ENCODE data around the gene EPHA4.

The EPHA4 gene

DNA sequence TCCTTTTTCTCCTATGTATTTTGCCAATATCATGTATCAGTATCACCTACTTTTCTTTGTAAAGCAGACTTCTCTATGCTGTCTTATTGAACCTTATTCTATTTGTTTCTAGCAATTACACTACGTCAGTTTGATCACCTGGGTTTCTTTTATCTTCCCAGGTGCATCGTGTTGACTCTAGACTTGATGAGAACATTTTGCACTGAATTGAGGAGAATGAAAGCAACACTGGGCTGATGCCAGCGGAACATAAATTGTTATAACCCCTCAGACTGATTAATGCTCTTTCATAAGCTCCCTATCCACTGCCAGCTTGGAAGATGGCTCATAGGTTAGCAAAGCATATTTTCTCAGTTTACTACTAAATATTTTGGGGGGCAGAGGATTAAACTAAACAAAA is 140.6 kb downstream of the EPHA4 start:
- DNase-seq = no peak

DNA sequence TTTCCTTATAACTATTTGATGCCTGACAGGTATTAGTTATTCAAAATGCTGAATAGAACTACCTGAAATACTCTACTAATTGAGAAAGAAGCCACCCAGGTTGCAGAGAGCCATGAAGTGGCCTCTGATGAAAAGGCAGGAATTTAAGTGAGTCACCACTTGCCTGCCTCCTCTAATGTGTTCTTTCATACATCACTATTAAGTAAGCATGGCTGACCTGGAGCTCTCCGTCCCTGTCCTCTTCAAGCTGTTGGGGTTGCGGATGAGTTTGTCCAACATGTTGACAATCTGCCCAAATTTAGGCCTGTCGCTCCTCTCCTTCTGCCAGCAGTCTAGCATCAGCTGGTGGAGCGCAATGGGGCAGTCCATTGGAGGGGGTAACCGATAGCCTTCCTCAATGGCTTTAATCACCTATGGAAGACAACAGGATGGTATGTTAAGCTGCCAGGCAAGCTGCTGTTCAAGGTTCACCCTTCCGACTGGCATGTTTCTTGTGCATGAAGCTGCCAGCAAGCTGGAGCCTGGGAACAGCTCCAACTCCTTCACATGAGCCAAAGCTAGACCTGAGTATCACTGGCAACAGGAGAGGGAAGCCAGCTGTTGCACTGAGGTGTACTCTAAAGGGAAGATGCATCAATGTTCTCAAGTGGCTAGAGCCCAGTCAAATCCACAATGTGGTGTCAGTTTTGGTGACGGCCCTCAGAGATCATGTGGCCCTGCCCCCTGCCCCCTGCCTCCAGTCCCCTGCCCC is 142.2 kb downstream of the EPHA4 start:
- no peak for DNase-seq

DNA sequence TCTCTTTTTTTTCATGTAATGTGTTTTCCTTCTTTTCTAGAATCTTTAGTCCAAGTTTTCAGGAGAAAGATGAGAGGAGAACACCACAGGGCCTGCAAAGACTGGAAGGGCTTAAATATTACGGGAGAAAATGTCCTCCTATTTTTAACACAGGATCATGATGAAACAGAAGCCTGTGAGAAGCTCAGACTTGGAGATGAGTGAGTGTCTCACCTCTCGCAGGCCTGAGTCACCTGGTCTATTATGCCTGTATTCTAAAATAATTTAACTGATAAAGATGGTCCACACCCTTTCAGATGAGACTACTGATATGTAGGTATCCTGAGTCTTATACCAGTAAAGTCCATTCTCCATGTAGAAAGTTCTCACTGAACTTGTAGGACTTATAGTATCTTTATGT is 143.2 kb downstream of the EPHA4 start:
- no peak for DNase-seq

DNA sequence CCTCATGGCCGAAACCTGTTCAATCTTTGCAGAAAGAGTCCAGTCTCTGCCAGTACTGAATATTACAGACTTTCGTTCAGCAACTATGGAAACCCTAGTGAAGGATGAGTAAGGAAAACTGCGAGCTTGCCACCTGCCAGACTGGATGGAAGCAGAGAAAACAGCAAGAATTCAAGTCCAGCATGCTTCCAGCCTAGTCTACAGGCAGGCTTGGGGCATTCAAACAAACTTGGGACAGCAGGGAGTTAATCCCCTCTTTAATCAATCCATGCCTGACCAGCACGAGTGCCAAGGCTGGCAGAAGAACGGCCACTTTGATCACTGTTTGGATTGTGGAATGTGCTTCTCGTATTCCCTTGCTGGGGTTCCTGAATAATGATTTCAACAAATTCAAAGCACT is 145.2 kb downstream of the EPHA4 start:
- DNase-seq = no peak

DNA sequence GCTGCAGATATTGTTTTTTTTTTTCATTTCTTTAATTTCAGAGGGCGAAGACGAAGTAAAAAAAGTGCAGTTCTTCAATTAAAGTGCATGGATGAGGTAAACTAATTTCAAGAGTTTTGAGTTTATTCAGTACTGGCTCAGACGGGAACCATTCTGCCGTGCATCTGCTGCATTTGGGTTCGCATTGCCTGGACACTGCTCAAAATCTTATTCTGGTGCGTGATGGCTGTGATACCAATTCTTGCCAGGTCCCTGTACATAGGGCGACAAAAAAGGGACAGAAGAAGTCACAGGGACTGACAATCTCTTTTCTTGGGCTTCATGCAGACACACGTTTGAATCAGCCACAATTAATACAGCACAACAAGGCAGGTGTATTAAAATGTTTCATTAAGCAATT is 146.2 kb downstream of the EPHA4 start:
- DNase-seq = no peak

DNA sequence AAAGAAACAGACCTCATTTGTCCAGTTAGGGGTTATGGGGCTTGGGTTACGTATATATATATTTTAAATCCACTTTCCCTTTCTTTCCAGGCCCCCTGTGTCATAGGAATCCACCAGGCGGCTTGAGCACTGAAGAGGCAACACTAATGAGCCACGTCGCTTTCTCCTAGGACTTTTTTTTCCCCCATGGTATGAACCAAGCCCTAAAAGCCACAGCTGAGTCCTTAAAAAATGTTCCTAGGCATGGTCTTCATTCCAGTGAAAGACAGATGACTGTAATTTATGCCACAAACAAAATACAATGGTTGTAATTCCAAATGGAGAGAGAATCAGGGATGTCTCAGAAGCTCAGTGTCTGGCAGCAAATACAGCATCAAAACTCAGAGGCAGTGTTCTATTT is 146.8 kb downstream of the EPHA4 start:
- no peak for DNase-seq

DNA sequence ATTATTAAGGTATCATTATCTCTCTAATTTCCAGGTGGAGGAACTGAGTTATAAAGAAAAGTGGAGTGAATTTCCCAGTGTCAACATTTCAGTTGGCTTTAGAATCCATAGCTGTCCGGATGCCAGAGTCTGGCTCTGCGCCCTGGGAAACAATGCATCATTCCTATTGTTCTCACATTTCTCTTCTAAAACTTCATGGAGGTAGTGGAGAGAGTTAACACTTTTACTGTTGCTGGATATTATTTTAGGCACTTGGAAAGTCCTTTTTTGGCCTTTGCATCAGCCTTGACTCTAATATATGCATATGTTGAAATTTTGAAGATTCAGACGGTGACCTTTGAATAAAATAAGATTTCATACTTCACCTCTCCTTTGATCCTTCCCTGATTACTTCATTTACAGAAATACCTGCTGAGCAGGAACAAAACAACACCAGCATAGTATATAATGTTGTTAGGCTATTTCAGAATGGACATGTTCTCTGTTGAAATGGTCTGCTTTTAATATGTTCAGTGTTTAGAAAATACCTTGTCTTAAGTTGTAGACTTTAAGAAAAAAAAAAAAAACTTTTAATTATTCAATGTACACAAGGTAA is 148.8 kb downstream of the EPHA4 start:
- DNase-seq = no peak

DNA sequence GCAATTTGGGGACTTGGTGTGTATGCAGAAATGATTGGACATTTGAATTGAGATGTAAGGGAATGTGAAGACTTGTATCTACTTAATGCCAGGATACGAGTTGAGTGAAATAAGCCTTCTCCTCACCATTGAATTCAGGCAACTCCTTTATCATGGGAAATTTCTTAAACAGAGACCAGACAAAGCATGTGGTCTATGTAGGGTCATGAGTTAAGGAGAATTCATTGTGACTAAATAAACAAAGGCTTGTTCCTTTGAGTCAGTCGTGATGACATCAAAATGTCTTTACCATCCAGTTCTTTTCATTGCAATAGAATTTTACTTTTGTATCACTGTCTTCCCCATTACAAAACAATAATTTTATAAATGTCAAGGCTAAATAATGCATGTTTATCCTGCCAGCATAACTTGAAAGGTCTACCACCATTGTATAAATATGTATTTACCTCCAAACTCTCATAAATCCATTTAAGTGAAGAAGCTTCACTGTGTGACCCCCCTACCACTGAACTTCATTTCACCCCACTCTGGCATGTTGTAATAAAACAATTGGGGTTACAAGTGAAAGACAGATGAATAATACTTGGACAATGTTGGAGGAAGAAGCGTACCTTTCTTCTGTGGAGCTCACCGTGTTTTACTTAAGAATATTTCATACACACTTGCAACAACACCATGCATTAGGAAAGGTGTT is 149.4 kb downstream of the EPHA4 start:
- no peak for DNase-seq

DNA sequence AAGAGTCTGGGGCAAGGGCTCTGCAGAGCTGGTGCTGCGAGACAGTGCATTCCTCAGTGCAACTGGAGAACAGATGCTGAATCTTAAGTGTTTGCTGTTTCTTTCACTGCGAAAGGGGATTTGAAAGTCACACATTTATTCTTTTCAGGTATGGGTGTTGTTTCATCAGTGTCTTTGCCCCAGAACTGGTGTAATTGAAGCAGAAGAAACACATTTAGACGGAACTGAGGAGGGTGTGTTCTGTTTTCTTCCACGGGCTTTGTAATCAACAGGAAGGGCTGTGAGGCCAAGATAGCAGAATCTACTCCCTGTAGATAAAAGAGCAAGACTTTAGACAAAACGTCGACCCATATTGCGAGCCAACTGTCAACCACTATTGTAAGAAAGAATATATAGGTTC is 151.9 kb downstream of the EPHA4 start:
- peak; percentile 23 for DNase-seq

DNA sequence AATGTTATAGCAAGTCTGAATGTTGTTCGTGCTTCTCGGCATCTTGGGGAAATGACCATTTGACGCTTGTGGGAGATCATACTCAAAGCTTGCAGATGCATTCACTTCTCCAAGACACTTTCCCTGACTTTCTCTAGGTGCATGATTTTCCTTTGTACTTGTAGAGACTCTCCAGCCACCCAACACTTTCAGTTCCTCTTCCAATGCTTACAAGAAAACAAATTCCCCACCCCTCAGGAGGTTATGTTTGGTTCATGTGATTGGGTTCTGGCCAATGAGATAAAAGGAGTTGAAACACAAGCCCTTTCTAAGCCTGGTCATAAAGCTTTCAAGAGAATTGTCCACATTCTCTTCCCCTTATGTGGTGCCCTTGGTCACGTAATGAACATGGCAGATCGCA is 156.3 kb downstream of the EPHA4 start:
- DNase-seq = no peak

DNA sequence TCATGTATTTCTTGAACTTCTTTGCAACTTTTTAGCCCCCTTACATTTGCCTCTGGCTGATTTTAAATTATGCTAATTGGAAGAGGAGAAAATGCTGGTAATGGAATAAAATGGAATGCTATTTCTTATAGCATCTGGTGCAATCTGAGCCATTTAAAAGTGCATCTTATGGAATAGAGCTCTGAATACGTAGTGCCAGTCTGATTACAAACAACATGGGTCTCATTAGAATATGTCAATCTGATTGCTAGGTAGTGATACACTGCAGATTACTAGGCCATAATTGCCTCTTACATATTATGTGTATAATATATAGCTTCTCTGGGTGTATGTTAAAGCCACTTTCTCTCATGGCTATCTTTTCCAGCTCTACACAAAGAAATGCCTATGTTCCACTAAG is 159.1 kb downstream of the EPHA4 start:
- no peak for DNase-seq

DNA sequence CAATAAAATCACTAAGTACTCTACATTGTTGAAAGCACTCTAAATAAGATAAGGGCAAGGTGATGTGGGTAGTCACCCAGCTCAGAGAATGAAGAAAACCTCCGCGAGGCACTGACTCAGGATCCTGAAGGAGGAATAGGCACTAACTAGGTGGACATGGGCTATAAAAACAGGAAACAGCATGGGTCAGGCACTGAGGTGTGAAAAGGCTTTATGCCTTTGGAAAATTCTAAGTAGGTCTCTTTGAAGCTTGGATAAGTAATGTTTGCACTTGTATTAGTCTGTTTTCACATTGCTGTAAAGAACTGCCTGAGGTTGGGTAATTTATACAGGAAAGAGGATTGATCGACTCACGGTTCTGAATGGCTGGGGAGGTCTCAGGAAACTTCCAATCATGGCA is 161.6 kb downstream of the EPHA4 start:
- no peak for DNase-seq

DNA sequence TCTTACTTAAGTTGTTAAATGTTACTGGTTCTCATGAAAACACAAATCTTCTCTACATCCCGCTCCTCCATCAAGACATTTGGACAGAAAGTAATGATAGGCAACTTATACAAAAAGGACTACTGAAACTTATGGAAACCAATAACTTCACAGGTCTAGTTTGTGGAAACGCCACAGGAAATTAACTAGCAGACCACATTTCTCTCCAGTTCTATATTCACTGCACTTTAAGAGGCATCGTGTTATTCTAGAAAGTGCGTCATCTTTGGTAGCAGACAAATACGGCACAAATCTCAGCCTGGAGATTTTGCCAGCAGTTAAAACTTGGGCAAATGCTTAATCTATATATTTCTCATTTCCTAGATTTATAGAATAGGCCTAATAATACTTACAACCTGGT is 164.3 kb downstream of the EPHA4 start:
- DNase-seq = no peak

DNA sequence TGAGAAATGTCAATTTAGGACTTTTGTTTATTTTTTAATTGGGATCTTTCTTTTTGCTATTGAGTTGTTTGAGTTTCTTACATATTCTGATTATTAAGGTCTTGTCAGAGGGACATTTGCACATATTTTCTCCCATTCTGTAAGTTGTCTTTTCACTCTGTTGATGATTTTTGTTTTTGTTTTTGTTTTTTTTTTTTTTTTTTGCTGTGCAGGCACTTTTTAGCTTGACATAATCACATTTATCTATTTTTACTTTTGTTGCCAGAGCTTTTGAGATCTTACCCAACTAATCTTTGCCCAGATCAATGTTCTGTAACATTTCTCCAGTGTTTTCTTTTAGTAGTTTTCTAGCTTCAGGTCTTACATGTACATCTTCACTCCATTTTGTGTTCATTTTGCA is 166.6 kb downstream of the EPHA4 start:
- no peak for DNase-seq

DNA sequence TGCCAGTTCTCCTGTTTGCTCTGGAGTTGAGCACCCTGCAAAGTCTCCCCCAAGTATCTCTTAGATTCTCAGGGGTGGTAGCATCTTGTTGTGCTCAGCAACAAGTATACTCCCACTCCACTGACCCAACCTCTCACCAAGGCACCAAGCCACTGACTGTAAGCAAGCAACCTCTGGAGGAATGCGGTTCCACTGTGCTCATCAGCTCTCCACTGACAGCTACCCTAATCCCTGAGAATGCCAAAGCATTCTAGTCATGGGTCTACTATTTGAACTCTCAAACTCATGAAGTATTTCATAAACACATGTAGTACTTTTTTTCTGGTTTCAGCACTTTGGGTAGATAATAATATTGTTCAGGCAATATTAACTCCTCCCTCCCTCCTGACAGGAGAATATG is 170.0 kb downstream of the EPHA4 start:
- DNase-seq = no peak

DNA sequence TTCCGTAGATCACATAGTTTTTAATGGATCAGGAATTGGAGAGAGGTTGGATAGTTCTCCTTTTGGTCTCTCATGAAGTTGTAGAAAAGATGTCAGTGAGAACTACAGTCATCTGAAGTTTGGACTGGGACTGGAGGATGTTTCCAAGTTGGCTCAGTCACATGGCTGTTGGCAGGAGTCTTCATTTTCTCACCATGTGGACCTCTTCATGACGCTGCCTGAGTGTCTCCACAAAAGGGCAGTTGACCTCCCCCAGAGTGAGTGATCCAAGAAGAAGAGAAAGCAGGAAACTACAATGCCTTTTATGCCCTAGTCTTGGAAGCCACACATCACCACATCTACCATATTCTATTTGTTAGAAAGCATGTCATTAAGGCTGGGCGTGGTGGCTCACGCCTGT is 171.7 kb downstream of the EPHA4 start:
- no peak for DNase-seq

DNA sequence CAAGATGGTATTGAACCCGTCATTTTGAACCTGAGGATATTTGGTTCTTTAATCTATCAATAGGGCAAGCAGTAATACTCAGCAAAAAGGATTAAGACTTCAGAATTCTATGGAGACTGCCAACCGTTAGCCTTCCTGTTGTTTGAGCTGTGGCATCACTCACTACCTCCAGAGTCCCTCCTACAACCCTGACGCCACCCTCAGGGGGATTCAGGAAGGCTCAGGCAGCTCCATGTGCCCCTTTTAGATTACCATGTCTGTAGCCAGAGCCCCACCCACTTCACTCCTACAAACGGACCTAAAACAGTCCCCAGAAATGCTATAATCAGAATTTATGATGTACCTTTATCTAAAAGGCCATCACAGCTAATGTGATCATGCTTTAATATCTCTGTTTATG is 172.9 kb downstream of the EPHA4 start:
- DNase-seq = no peak

DNA sequence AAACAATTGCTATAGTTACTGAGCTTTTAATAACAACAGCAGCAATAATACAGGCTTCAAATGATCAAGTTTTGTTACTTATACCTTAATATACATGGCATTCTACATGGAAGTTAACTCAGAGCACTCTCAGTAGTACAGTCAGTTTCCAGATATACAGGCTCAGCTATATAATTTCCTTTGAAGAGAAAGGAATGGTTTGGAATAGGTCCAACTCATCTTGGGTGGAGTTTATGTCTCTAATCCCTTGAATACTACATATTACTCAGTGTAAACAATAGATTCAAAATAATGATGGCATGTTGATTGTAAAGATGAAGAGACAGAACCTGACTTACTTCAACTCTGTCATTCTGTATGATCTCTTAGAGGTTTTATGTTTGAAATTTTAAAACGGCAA is 174.9 kb downstream of the EPHA4 start:
- no peak for DNase-seq

DNA sequence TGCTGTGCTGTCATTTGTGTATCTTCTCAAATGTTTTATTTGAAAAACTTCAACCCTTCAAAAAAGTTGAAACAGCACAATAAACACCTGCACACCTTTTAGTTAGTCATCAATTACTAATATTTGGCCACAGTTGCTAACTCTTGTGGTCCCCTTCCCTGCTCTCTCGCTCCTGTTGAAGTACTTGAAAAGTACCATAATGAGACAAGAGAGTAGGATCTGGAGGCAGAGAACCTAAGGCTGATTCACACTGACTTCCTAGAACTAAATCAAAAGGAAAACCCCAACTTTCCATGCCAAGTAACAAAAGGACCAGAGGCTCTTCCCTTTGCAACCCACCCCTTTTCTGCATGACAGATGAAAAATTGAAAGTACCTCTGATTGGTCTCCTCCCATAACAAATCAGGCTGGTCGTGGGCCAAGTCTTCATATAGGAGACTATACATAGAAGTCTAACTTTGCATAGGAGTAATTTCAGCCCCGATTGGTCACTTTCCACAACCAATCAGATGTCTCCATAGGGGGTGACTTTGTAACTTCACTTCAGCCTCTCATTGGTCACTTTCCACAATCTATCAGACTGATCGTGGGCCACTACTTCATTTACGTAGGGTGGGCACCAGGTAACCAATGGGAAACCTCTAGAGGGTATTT is 179.7 kb downstream of the EPHA4 start:
- DNase-seq = no peak

DNA sequence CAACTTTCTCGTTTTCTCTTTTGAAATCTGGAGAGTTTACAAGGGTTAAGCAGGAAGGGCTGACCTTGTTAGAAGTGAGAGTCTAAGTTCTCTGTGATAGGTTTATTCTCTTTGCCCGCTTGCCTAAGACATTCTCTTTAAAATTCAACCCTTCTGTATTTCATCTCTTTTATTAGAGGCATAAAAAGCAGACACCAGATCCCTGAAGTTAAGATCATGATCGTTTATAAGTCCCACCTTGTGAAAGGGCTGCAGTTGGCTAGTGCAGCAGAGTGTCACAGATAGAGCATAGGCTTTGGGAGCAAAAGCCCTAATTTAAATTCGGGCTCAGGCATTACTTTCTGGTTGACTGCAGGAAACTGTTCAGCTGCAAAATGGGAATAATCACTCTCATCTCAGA is 181.2 kb downstream of the EPHA4 start:
- no peak for DNase-seq

DNA sequence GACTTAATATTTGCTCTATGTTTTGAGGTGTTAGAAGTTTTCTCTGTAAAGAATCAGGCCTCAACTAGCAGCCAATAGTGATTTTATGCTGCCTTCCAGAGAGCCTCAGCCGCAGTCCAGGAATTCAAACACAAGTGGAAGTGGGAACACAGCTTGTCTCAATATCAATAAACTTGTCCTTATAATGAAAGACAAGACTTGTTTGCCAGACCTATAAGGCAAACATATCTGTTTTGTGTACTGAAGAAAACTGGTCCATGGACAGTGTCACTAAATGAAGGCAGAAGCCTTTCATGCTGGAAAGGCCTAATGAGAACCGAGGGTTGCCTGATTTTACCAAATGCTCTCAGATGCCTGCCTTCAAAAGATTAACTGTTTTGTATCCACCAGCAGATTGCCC is 182.2 kb downstream of the EPHA4 start:
- no peak for DNase-seq

DNA sequence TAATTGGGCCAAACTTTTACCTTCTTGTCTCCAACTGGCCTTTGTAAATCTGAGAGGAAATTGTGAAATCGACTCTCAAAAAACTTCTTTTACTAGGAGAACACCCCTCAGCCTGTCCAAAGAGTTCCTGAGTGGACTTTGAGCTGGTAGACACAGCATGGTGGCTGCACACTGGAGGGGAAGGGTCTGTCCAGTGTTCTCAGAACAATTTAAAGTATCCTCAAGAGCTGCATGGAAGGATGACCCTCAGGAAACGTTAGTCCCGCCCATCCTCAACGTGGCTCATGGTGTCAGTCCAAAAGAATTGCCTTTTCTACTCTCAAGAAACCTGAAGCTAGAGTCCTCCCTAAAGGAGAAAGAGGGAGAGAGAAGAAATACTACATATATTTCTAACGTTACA is 182.7 kb downstream of the EPHA4 start:
- no peak for DNase-seq

DNA sequence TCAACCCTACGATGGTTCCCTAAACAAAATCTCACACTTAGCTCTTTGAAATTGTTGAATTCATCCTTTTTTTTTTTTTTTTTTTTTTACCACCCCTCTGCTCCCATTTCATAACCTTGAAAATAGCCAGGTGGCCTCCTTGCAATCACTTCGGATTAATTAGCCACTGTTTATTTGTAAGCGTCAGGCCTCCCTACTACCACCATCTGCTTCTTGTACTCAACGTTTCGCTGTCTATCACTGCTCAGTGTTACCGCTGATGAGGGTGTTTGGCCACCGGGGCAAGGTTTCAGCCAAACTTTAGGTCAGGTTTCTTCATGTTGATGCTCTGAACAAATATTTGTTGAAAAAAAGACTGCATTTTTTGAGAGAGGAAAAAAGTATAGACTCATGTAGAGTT is 183.2 kb downstream of the EPHA4 start:
- DNase-seq = no peak

DNA sequence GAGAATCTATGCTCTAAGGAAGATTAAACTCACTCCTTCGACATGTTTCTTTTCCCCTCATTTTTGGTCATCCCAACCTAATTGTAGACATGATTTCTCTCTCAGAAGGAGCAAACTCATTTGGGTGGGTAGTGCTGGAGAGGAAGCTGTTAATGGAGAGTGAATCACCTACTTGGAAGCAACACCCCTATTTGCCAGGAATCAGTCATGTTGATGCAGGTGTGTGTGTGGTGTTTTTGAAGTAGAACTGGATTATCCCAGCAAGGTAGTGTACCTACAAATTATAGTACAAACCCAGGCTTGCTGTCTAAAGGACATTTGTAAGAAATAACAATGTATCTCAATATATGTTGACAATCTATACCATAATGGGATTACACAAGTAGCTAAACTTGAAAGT is 186.4 kb downstream of the EPHA4 start:
- DNase-seq = no peak

All from CD4-positive, alpha-beta T cell treated with Interleukin-12 subunit alpha and Interleukin-12 subunit beta, for 1 hour (primary cell).